Heart left ventricle (tissue), 16 donors: Measurements from ENCODE around the gene FSD2. TPM values are rescaled to one million over a fixed set of nuclear protein-coding genes. Genes with fewer than 3 reads are reported as not detected.

ENCODE experiments used
- ATAC-seq, 4 donors: fragments of 200-7000 bp; cut with Tn5 transposase; one replicate each; pipeline ENCODE4 v1.9.1; 2020 to 2022; ENCODE audit warnings: moderate library complexity in 4 of 4, mild to moderate bottlenecking in 3 of 4, moderate number of reproducible peaks in 1 of 4
- DNase-seq, 5 donors: peaks; one replicate each; pipeline ENCODE4 v3.0.0-alpha.2; 2020
- H3K27ac ChIP-seq, 12 donors: fragments of 200-600 bp; sonication (generic) in 4 of 12; one replicate each; pipeline versions ENCODE4 v1.5.0 to v1.8.0; 2016 to 2022; ENCODE audit warnings: mild to moderate bottlenecking in 2 of 12
- H3K27me3 ChIP-seq, 9 donors: fragments of 200-600 bp; sonication (generic) in 2 of 9; one replicate each; pipeline versions ENCODE4 v1.5.1 to v1.8.0; 2016 to 2022; ENCODE audit warnings: mild to moderate bottlenecking in 3 of 9
- H3K36me3 ChIP-seq, 9 donors: fragments of 200-600 bp; sonication (generic) in 2 of 9; one replicate each; pipeline versions ENCODE4 v1.5.0 to v1.8.0; 2018 to 2022; ENCODE audit warnings: mild to moderate bottlenecking in 2 of 9
- H3K4me1 ChIP-seq, 12 donors: fragments of 200-600 bp; sonication (generic) in 4 of 12; one replicate each; pipeline versions ENCODE4 v1.5.0 to v1.8.0; 2016 to 2022; ENCODE audit warnings: mild to moderate bottlenecking in 3 of 12
- H3K4me3 ChIP-seq, 12 donors: fragments of 200-600 bp; sonication (generic) in 4 of 12; one replicate each; pipeline versions ENCODE4 v1.5.0 to v1.8.0; 2017 to 2022; ENCODE audit warnings: mild to moderate bottlenecking in 9 of 12, moderate library complexity in 4 of 12
- H3K9me3 ChIP-seq, 12 donors: fragments of 200-600 bp; sonication (generic) in 4 of 12; one replicate each; pipeline versions ENCODE4 v1.5.0 to v1.8.0; 2016 to 2022; ENCODE audit warnings: mild to moderate bottlenecking in 1 of 12
- CTCF ChIP-seq, 12 donors: fragments of 200-600 bp; sonication (generic) in 4 of 12; IDR thresholded peaks; one replicate each; pipeline versions ENCODE4 v1.5.0 to v1.8.0; 2018 to 2022; ENCODE audit warnings: antibody characterized with exemption in 12 of 12, mild to moderate bottlenecking in 5 of 12
- POLR2A ChIP-seq, 2 donors: fragments of 450-650 bp; IDR thresholded peaks; one replicate each; pipeline ENCODE4 v1.6.1; 2017; ENCODE audit warnings: antibody characterized with exemption in 2 of 2, mild to moderate bottlenecking in 2 of 2, moderate library complexity in 2 of 2
- WGBS, 4 donors: extraction: QIAGEN DNeasy Blood & Tissue Kit in 2 of 4; methylation state at CpG; one replicate each; pipeline versions ENCODE4 v1.1.5 to v1.1.7; 2013 to 2018; 5-methylcytosine and 5-hydroxymethylcytosine counted together
- intact Hi-C, 10 donors: fragments of 100-400 bp; cut with DNase I; formaldehyde crosslinking; loops; one replicate each; pipeline versions ENCODE4 v1.11.1 to v1.14.2; 2022
- polyA plus RNA-seq, 2 donors: library from polyadenylated mRNA; stranded (reverse); fragments of 200-250 nt; gene quantifications; one replicate each; pipeline ENCODE4 v1.2.3, GENCODE V29; 2013
- total RNA-seq, 9 donors: library from RNA; depleted of rRNA in 2 of 9; stranded (reverse); fragments of >200 nt in 2 of 9; fragmentation: NEBNext Ultra II Directional in 3 of 9; extraction: Animal tissue kit (Norgen Biotek cat#: 25700) in 3 of 9; gene quantifications; one replicate each; pipeline versions ENCODE4 v1.1.0 to v1.2.4, GENCODE V29; 2016 to 2023
- donor health status: ischemic (EF 13 %, LVEDD 7.1; RV severe dilation, severe dysfunction).
- donor health status: healthy with polysubstance abuse.
- donor health status: DM: no; HTN: yes; CAD: no.
- donor health status: DM: no; HTN: no; CAD: no.
- donor health status: ischemic (EF 25% LVEDD 6.9; RV normal size, moderate dysfunction).
- donor health status: ischemic (EF 25% LVEDD 5.7; RV mildly dilated, moderate dysfunction).
- donor health status: healthy.
- donor health status: DM: yes; HTN: yes; CAD: no.
- donor health status: ischemic (EF 35%, LVEDD 5.7; RV mildly dilated, moderate dysfunction).
- donor health status: nonischemic (EF 11% LVEDD 7.7; RV severe dilation, severe dysfunction).
- donor health status: DM: yes; HTN: yes; CAD: no.
- donor health status: PGD.
- donor health status: ischemic (EF 29% LVEDD 5.4; RV normal size, mild dysfunction).
- donor health status: nonischemic (EF 23%, LVEDD 6.1; RV moderate dilation, normal function).

FSD2 gene
- total and polyA plus RNA-seq, 11 donors: 3.6 to 140 (median 66.0) TPM

GRCh38 chr15:82726816-82727215 is 79.1 kb downstream of the FSD2 start:
- intact Hi-C loops: no loop called here
- TF ChIP-seq CTCF (IDR thresholded peaks at IDR 0.05): no peak
- Histone ChIP-seq H3K9me3 (no peaks in the 10 kb centered on the region), H3K27me3 (no peaks in the 10 kb centered on the region), H3K4me3 (no peak overlapping the region), H3K27ac (no peak overlapping the region), H3K4me1 (no peaks in the 10 kb centered on the region), H3K36me3 (no peaks in the 10 kb centered on the region)
- DNase-seq (no peak), ATAC-seq (no peak)
- WGBS, 4 donors: 91 to 98% (median 93%) methylated on average over 7 to 10 of the region's 10 CpGs

GRCh38 chr15:82715003-82715402 is 90.9 kb downstream of the FSD2 start:
- 89 to 93% (median 90%) methylated on average over 4 of the region's 4 CpGs for WGBS, 4 donors
- ATAC-seq (no peak), DNase-seq (no peak)
- intact Hi-C loops: no loop called here
- H3K9me3 ChIP-seq: no peaks in the 10 kb centered on the region
- TF ChIP-seq POLR2A (IDR thresholded peaks at IDR 0.05) (no peak), CTCF (IDR thresholded peaks at IDR 0.05) (no peak)
- H3K27ac ChIP-seq: no peak overlapping the region
- H3K27me3 ChIP-seq: peaks cover 0 to 20% (median 2%) of the 10 kb centered on the region in 9 donors
- H3K4me3 ChIP-seq: no peak overlapping the region
- H3K36me3 ChIP-seq: no peaks in the 10 kb centered on the region
- H3K4me1 ChIP-seq: peaks cover 0 to 5% (median 3%) of the 10 kb centered on the region in 12 donors

GRCh38 chr15:82714016-82714415 is 91.9 kb downstream of the FSD2 start:
- no peak for TF ChIP-seq POLR2A (IDR thresholded peaks at IDR 0.05)
- TF ChIP-seq CTCF (IDR thresholded peaks at IDR 0.05): no peak
- Histone ChIP-seq H3K4me1 (peaks cover 0 to 15% (median 8%) of the 10 kb centered on the region in 12 donors), H3K4me3 (no peak overlapping the region), H3K27ac (no peak overlapping the region), H3K27me3 (peaks cover 0 to 20% (median 4%) of the 10 kb centered on the region in 9 donors), H3K36me3 (no peaks in the 10 kb centered on the region), H3K9me3 (no peaks in the 10 kb centered on the region)
- no peak for ATAC-seq
- intact Hi-C loops: no loop called here
- no peak for DNase-seq
- 61 to 81% (median 67%) methylated on average over 2 to 3 of the region's 3 CpGs for WGBS, 4 donors

GRCh38 chr15:82712036-82712435 is 93.8 kb downstream of the FSD2 start:
- ATAC-seq: no peak

More at GRCh38 chr15:82712036-82712435, 93.8 kb downstream of the FSD2 start:
- Histone ChIP-seq H3K27me3 (peaks cover 0 to 20% (median 4%) of the 10 kb centered on the region in 9 donors), H3K4me1 (peaks cover 0 to 17% (median 9%) of the 10 kb centered on the region in 12 donors), H3K27ac (no peak overlapping the region), H3K9me3 (no peaks in the 10 kb centered on the region), H3K4me3 (no peak overlapping the region), H3K36me3 (no peaks in the 10 kb centered on the region)
- no peak for TF ChIP-seq POLR2A (IDR thresholded peaks at IDR 0.05)
- no peak for TF ChIP-seq CTCF (IDR thresholded peaks at IDR 0.05)
- WGBS, 4 donors: 65 to 80% (median 73%) methylated on average over 3 of the region's 3 CpGs
- no peak for DNase-seq
- intact Hi-C loops: no loop called here
